T-cell (primary cell): ENCODE results near the gene ILDR1. TPM values are rescaled to one million over a fixed set of nuclear protein-coding genes. Genes with fewer than 3 reads are reported as not detected.

Source experiments
- ATAC-seq, 4 experiments: fragments of 200-7000 bp in 3 of 4; fragments of 150-1000 bp in 1 of 4; cut with Tn5 transposase; replicated peaks in 1 of 4; 1 replicate in 3 of 4; 2 replicates in 1 of 4; pipeline ENCODE4 v1.10.0; 2021; ENCODE audit warnings: moderate library complexity in 3 of 4, mild to moderate bottlenecking in 2 of 4, moderate number of reproducible peaks in 1 of 4
- CTCF ChIA-PET, 2 donors: fragments of 300-600 bp; sonication (Branson Sonifier 250); formaldehyde crosslinking; loops; one replicate each; lab custom pipeline; 2022; ENCODE audit warnings: antibody characterized with exemption in 2 of 2; lab: Charles Lee
- POLR2A ChIA-PET, 2 donors: fragments of 300-600 bp; sonication (Branson Sonifier 250); formaldehyde crosslinking; loops; one replicate each; lab custom pipeline; 2022; ENCODE audit warnings: antibody characterized with exemption in 2 of 2; lab: Charles Lee
- DNase-seq, 35 experiments: peaks; one replicate each; pipeline versions ENCODE4 v3.0.0 to v3.0.0-alpha.2; 2013 to 2023
- H3K27ac ChIP-seq: one replicate; pipeline ENCODE4 v1.5.1; 2013; ENCODE audit warnings: low read length
- H3K27me3 ChIP-seq, 2 experiments: replicated peaks in 1 of 2; 1 replicate in 1 of 2; 2 replicates in 1 of 2; pipeline versions ENCODE4 v1.6.1 to v1.7.0; 2013; ENCODE audit warnings: low read length in 1 of 2, mixed read lengths in 1 of 2; ENCODE audit not compliant: control insufficient read depth in 2 of 2, insufficient read depth in 2 of 2; ENCODE audit errors: extremely low read depth in 1 of 2
- H3K36me3 ChIP-seq, 2 donors: 1 replicate in 1 of 2; 2 replicates in 1 of 2; pipeline versions ENCODE4 v1.6.1 to v1.7.0; 2013; ENCODE audit warnings: low read length in 1 of 2; ENCODE audit not compliant: control insufficient read depth in 2 of 2, insufficient read depth in 1 of 2; ENCODE audit errors: extremely low read depth in 1 of 2
- H3K4me1 ChIP-seq, 2 experiments: 1 replicate in 1 of 2; 2 replicates in 1 of 2; pipeline versions ENCODE4 v1.6.1 to v1.7.0; 2013; ENCODE audit warnings: low read length in 2 of 2, mixed read lengths in 1 of 2; ENCODE audit not compliant: insufficient read depth in 2 of 2, control insufficient read depth in 1 of 2; ENCODE audit errors: extremely low read depth in 1 of 2
- H3K4me3 ChIP-seq, 2 donors: 1 replicate in 1 of 2; 2 replicates in 1 of 2; pipeline versions ENCODE4 v1.5.1 to v1.7.0; 2013; ENCODE audit warnings: mild to moderate bottlenecking in 2 of 2, low read length in 1 of 2, moderate library complexity in 1 of 2; ENCODE audit not compliant: control insufficient read depth in 1 of 2; ENCODE audit errors: extremely low read depth in 1 of 2
- H3K9me3 ChIP-seq: 2 replicates; pipeline ENCODE4 v1.7.0; 2013
- H3K27ac Mint-ChIP-seq, 2 donors: one replicate each; pipeline ENCODE4 v1.8.0; 2020 to 2021; ENCODE audit warnings: mild to moderate bottlenecking in 2 of 2, mixed read lengths in 2 of 2
- H3K27me3 Mint-ChIP-seq, 2 donors: one replicate each; pipeline ENCODE4 v1.8.0; 2021 to 2022; ENCODE audit warnings: mixed read lengths in 2 of 2
- H3K36me3 Mint-ChIP-seq: one replicate; pipeline ENCODE4 v1.8.0; 2021; ENCODE audit warnings: mixed read lengths
- H3K4me1 Mint-ChIP-seq, 3 donors: one replicate each; pipeline ENCODE4 v1.8.0; 2020 to 2022; ENCODE audit warnings: mixed read lengths in 3 of 3, mild to moderate bottlenecking in 1 of 3
- H3K4me3 Mint-ChIP-seq, 3 donors: one replicate each; pipeline ENCODE4 v1.8.0; 2020 to 2022; ENCODE audit warnings: mild to moderate bottlenecking in 3 of 3, mixed read lengths in 3 of 3, moderate library complexity in 3 of 3
- H3K9me3 Mint-ChIP-seq, 3 donors: one replicate each; pipeline ENCODE4 v1.8.0; 2020 to 2022; ENCODE audit warnings: mixed read lengths in 3 of 3
- WGBS: methylation state at CpG from one replicate; pipeline ENCODE4 v1.1.5; 2013; ENCODE audit warnings: missing lambda C conversion rate; ENCODE audit not compliant: insufficient coverage; 5-methylcytosine and 5-hydroxymethylcytosine counted together
- total RNA-seq, 35 experiments: library from RNA in 6 of 35; stranded (reverse) in 6 of 35; fragments of 120-200 nt in 1 of 35; gene quantifications; one replicate each; pipeline versions ENCODE4 v1.2.1 to v1.2.4 and lab custom pipeline; 2013 to 2026

ILDR1 gene
- total RNA-seq, 5 donors from 2014 or later (not counting 1 experiment from before 2014, with no cell fraction given): 0.16 TPM; not detected in 3

- no CpG with 5 or more reads among the region's 1 CpG for WGBS
- H3K27ac ChIP-seq: no peak overlapping the region
Observed at GRCh38 chr3:121999931-122000330, 22.1 kb downstream of the ILDR1 start.

GRCh38 chr3:121998611-121999473 lies 23.2 kb downstream of the ILDR1 start:
- ChIA-PET POLR2A (no interaction called here), CTCF (no interaction called here)
- H3K36me3 ChIP-seq: no peaks in the 10 kb centered on the region
- no peak for DNase-seq
- Mint-ChIP-seq H3K27me3 (peaks cover 12 to 15% of the 10 kb centered on the region in 2 donors), H3K36me3 (no peaks in the 10 kb centered on the region), H3K4me3 (no peak overlapping the region), H3K27ac (no peak overlapping the region), H3K4me1 (peaks cover 4 to 28% (median 8%) of the 10 kb centered on the region in 3 donors), H3K9me3 (no peaks in the 10 kb centered on the region)
- peaks cover 0 to 7% of the 10 kb centered on the region in 2 experiments for H3K4me1 ChIP-seq
- peaks cover 0 to 6% of the 10 kb centered on the region in 2 experiments for H3K27me3 ChIP-seq
- no peak overlapping the region for H3K27ac ChIP-seq
- no peak for ATAC-seq
- 45% methylated on average over 4 of the region's 6 CpGs for WGBS
- no peaks in the 10 kb centered on the region for H3K9me3 ChIP-seq
- H3K4me3 ChIP-seq: no peak overlapping the region

More at GRCh38 chr3:121999931-122000330, 22.1 kb downstream of the ILDR1 start:
- Mint-ChIP-seq H3K4me3 (no peak overlapping the region), H3K4me1 (peaks cover 4 to 25% (median 8%) of the 10 kb centered on the region in 3 donors), H3K36me3 (no peaks in the 10 kb centered on the region), H3K27me3 (peaks cover 12 to 15% of the 10 kb centered on the region in 2 donors), H3K27ac (no peak overlapping the region), H3K9me3 (no peaks in the 10 kb centered on the region)
- peaks cover 0 to 7% of the 10 kb centered on the region in 2 experiments for H3K4me1 ChIP-seq
- ATAC-seq (no peak), DNase-seq (no peak)
- ChIA-PET CTCF (interaction anchor here in 1 of 2 donors (0.6 kb wide), 1 partner anchor 147 kb away, joined by 4 read pairs; no protein-coding TSS in a partner anchor), POLR2A (interaction anchor here in 1 of 2 donors (0.7 kb wide), 1 partner anchor 66 kb away, joined by 3 read pairs; no protein-coding TSS in a partner anchor)
- H3K27me3 ChIP-seq: peaks cover 0 to 6% of the 10 kb centered on the region in 2 experiments
- H3K36me3 ChIP-seq: no peaks in the 10 kb centered on the region
- H3K4me3 ChIP-seq: no peak overlapping the region
- H3K9me3 ChIP-seq: no peaks in the 10 kb centered on the region

GRCh38 chr3:121998030-121998580 lies 23.9 kb downstream of the ILDR1 start:
- Mint-ChIP-seq H3K27ac (no peak overlapping the region), H3K9me3 (no peaks in the 10 kb centered on the region), H3K4me3 (no peak overlapping the region), H3K36me3 (no peaks in the 10 kb centered on the region), H3K27me3 (peaks cover 8 to 10% of the 10 kb centered on the region in 2 donors), H3K4me1 (peaks cover 4 to 23% (median 8%) of the 10 kb centered on the region in 3 donors)
- CTCF ChIA-PET: no interaction called here
- Histone ChIP-seq H3K9me3 (no peaks in the 10 kb centered on the region), H3K4me3 (no peak overlapping the region), H3K27ac (no peak overlapping the region), H3K27me3 (peaks cover 0 to 6% of the 10 kb centered on the region in 2 experiments), H3K36me3 (no peaks in the 10 kb centered on the region), H3K4me1 (peaks cover 0 to 7% of the 10 kb centered on the region in 2 experiments)
- ATAC-seq (no peak), DNase-seq (peak in 1 of 35 experiments; percentile 6)
- 100% methylated on average over 1 of the region's 4 CpGs for WGBS
- POLR2A ChIA-PET: no interaction called here

- no peak overlapping the region for H3K27ac Mint-ChIP-seq
- Histone ChIP-seq H3K9me3 (no peaks in the 10 kb centered on the region), H3K27me3 (peaks cover 0 to 6% of the 10 kb centered on the region in 2 experiments), H3K4me1 (peaks cover 0 to 7% of the 10 kb centered on the region in 2 experiments), H3K4me3 (no peak overlapping the region), H3K36me3 (no peaks in the 10 kb centered on the region), H3K27ac (no peak overlapping the region)
- no CpG with 5 or more reads among the region's 2 CpGs for WGBS
- no peaks in the 10 kb centered on the region for H3K9me3 Mint-ChIP-seq
- H3K4me3 Mint-ChIP-seq: no peak overlapping the region
- no peak for DNase-seq
- H3K4me1 Mint-ChIP-seq: peaks cover 4 to 23% (median 8%) of the 10 kb centered on the region in 3 donors
- peaks cover 4 to 6% of the 10 kb centered on the region in 2 donors for H3K27me3 Mint-ChIP-seq
- ATAC-seq: no peak
- ChIA-PET POLR2A (no interaction called here), CTCF (no interaction called here)
- H3K36me3 Mint-ChIP-seq: no peaks in the 10 kb centered on the region
Observed at GRCh38 chr3:121997372-121997771, 24.7 kb downstream of the ILDR1 start.

DNA sequence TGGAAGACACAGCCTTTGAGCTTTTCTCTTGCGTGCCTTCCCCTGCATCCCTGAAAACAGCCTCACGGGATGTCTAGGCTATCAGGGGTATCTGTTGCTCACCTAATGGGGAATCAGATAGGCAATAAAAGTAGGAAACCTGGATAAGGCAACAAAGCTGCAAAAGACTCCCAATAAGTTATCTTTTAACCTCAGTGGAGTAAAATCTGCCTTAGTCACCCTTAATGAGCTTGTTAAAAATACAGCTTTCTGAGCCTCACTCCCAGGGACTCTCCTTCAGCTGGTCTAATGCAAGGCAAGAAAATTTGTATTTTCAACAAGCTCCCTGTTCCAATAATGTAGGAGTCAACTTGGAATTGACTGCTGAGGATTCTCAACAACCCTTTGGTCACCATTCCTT lies 25.6 kb downstream of the ILDR1 start:
- H3K9me3 ChIP-seq: no peaks in the 10 kb centered on the region
- peaks cover 4 to 6% of the 10 kb centered on the region in 2 donors for H3K27me3 Mint-ChIP-seq
- H3K4me1 ChIP-seq: peaks cover 0 to 7% of the 10 kb centered on the region in 2 experiments
- H3K4me3 ChIP-seq: no peak overlapping the region
- H3K4me1 Mint-ChIP-seq: peaks cover 4 to 23% (median 8%) of the 10 kb centered on the region in 3 donors
- H3K36me3 Mint-ChIP-seq: no peaks in the 10 kb centered on the region
- WGBS: no CpG with 5 or more reads among the region's 2 CpGs
- no peak overlapping the region for H3K4me3 Mint-ChIP-seq
- H3K27ac Mint-ChIP-seq: no peak overlapping the region
- ATAC-seq (no peak), DNase-seq (no peak)
- ChIA-PET CTCF (interaction anchor here (1.1 to 1.9 kb wide), 2 partner anchors 449 to 450 kb away, joined by 4 to 7 read pairs; no protein-coding TSS in a partner anchor), POLR2A (no interaction called here)
- no peak overlapping the region for H3K27ac ChIP-seq
- no peaks in the 10 kb centered on the region for H3K36me3 ChIP-seq
- no peaks in the 10 kb centered on the region for H3K9me3 Mint-ChIP-seq
- H3K27me3 ChIP-seq: peaks cover 0 to 6% of the 10 kb centered on the region in 2 experiments
